DOHH2 (cell line): Measurements from ENCODE around the gene ITGA2.
"Not testable (repeated sequence)": the region's sequence is repeated elsewhere in the genome, so short reads cannot be mapped to it uniquely, and the experiment has no call there.

ENCODE experiments used
- H3F3A ChIP-seq: fragments of 200-600 bp; sonication (generic), shearing (Covaris generic); 2 replicates; pipeline ENCODE4 v1.6.0; 2016; ENCODE audit warnings: antibody characterized with exemption, mild to moderate bottlenecking; ENCODE audit not compliant: control insufficient read depth, insufficient read depth
- H3K27ac ChIP-seq: fragments of 200-600 bp; sonication (generic); 2 replicates; pipeline ENCODE4 v1.5.1; 2014; ENCODE audit warnings: low read depth, mild to moderate bottlenecking, low read length, moderate library complexity
- H3K27me3 ChIP-seq: fragments of 200-600 bp; sonication (generic); 2 replicates; pipeline ENCODE4 v1.6.1; 2014; ENCODE audit warnings: mild to moderate bottlenecking, low read length, mixed read lengths; ENCODE audit not compliant: control insufficient read depth
- H3K36me3 ChIP-seq: fragments of 200-600 bp; sonication (generic); 2 replicates; pipeline ENCODE4 v1.6.1; 2014; ENCODE audit warnings: mild to moderate bottlenecking, low read length, moderate library complexity, mixed read lengths; ENCODE audit not compliant: control insufficient read depth
- H3K4me1 ChIP-seq: fragments of 200-600 bp; sonication (generic); 2 replicates; pipeline ENCODE4 v1.6.1; 2014; ENCODE audit warnings: mild to moderate bottlenecking, low read length, mixed read lengths; ENCODE audit not compliant: control insufficient read depth
- H3K4me2 ChIP-seq: fragments of 200-600 bp; sonication (generic); 2 replicates; pipeline ENCODE4 v1.6.0; 2014; ENCODE audit warnings: mild to moderate bottlenecking, low read length, moderate library complexity
- H3K4me3 ChIP-seq: fragments of 200-600 bp; sonication (generic); 2 replicates; pipeline ENCODE4 v1.5.1; 2014; ENCODE audit warnings: mild to moderate bottlenecking, low read length, mixed read lengths
- H3K79me2 ChIP-seq: fragments of 200-600 bp; sonication (generic); 2 replicates; pipeline ENCODE4 v1.6.1; 2014; ENCODE audit warnings: mild to moderate bottlenecking, low read length, mixed read lengths; ENCODE audit not compliant: control insufficient read depth
- H3K9me2 ChIP-seq: fragments of 200-600 bp; sonication (generic); replicated peaks from 2 replicates; pipeline ENCODE4 v1.6.1; 2014; ENCODE audit warnings: mild to moderate bottlenecking, low read length, mixed read lengths; ENCODE audit not compliant: control insufficient read depth
- H3K9me3 ChIP-seq: fragments of 200-600 bp; sonication (generic); 2 replicates; pipeline ENCODE4 v1.6.1; 2014; ENCODE audit warnings: antibody characterized with exemption, low read length, mixed read lengths; ENCODE audit not compliant: control insufficient read depth, insufficient read depth
- H4K20me1 ChIP-seq: fragments of 200-600 bp; sonication (generic); 2 replicates; pipeline ENCODE4 v1.6.0; 2014; ENCODE audit warnings: low read depth, mild to moderate bottlenecking, antibody characterized with exemption, low read length, moderate library complexity; ENCODE audit not compliant: control insufficient read depth, insufficient read depth
- EZH2phosphoT487 ChIP-seq: fragments of 200-600 bp; sonication (generic); IDR thresholded peaks from 2 replicates; pipeline ENCODE4 v1.6.1; 2017; ENCODE audit warnings: borderline replicate concordance, mild to moderate bottlenecking, antibody characterized with exemption, low read length, moderate library complexity, mixed read lengths
- TF ChIP-seq, protein P1 (sequence below): fragments of 200-600 bp; sonication (generic); IDR thresholded peaks from one replicate; pipeline ENCODE4 v1.5.1; 2014; ENCODE audit warnings: antibody characterized with exemption, mild to moderate bottlenecking, low read depth, low read length; ENCODE audit not compliant: poor library complexity, severe bottlenecking

Gene ITGA2

DNA sequence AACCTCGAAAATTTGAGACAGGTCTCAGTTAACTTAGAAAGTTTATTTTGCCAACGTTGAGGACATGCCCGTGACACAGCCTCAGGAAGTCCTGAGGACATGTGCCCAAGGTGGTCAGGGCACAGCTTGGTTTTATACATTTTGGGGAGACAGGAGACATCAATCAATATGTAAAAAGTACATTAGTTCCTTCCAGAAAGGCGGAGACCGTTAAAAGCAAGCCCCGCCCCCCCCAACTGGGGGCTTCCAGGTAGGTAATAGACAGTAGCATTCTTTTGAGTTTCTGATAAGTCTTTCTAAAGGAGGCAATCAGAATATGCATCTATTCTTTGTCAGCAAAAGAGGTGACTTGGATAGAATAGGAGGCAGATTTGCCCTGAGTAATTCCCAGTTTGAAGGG lies 121.0 kb downstream of the ITGA2 start:
- peaks cover 16% of the 10 kb centered on the region for H3K36me3 ChIP-seq
- H4K20me1 ChIP-seq, result 0 out of 2 replicates have a peak, but pooled peaks cover 3% of the 10 kb centered on the region
- H3K27me3 ChIP-seq, result no peaks in the 10 kb centered on the region
- H3K9me2 ChIP-seq, result no peaks in the 10 kb centered on the region
- H3K27ac ChIP-seq, result peak overlapping the region; percentile 25; the same call in 1 of the 2 replicates
- H3K9me3 ChIP-seq, result no peaks in the 10 kb centered on the region
- peak overlapping the region; percentile 94 for H3K4me3 ChIP-seq
- no peaks in the 10 kb centered on the region for H3F3A ChIP-seq
- peaks cover 25% of the 10 kb centered on the region for H3K4me1 ChIP-seq
- peaks cover 28% of the 10 kb centered on the region for H3K79me2 ChIP-seq
- TF ChIP-seq, protein P1, sequence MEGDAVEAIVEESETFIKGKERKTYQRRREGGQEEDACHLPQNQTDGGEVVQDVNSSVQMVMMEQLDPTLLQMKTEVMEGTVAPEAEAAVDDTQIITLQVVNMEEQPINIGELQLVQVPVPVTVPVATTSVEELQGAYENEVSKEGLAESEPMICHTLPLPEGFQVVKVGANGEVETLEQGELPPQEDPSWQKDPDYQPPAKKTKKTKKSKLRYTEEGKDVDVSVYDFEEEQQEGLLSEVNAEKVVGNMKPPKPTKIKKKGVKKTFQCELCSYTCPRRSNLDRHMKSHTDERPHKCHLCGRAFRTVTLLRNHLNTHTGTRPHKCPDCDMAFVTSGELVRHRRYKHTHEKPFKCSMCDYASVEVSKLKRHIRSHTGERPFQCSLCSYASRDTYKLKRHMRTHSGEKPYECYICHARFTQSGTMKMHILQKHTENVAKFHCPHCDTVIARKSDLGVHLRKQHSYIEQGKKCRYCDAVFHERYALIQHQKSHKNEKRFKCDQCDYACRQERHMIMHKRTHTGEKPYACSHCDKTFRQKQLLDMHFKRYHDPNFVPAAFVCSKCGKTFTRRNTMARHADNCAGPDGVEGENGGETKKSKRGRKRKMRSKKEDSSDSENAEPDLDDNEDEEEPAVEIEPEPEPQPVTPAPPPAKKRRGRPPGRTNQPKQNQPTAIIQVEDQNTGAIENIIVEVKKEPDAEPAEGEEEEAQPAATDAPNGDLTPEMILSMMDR, result no peak
- no peak for TF ChIP-seq EZH2phosphoT487
- peak overlapping the region; percentile 83 for H3K4me2 ChIP-seq

DNA sequence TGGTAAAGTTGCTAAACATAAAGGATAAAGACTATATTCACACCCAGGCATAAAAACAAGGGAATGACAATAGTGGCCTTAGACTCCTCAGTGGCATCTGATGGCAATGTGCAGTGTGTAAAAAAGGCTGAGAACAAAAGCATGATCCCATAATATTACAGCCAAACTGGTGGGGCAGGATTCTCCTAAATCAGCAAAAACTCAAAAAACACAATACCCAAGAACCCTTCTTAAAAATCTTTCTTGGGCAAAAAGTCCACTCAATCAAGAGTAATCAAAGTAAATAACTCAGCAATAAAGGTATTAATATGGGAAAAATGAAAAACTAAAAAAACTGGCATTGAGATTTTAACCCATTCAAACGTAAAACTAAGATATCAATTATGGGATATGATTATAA lies 122.0 kb downstream of the ITGA2 start:
- TF ChIP-seq, protein P1, result no peak
- no peak for TF ChIP-seq EZH2phosphoT487
- H3K4me3 ChIP-seq, result peak overlapping the region; percentile 94
- H3K27me3 ChIP-seq, result no peaks in the 10 kb centered on the region
- H3K9me3 ChIP-seq, result no peaks in the 10 kb centered on the region
- no peaks in the 10 kb centered on the region for H3K9me2 ChIP-seq
- H3F3A ChIP-seq, result no peaks in the 10 kb centered on the region
- peaks cover 25% of the 10 kb centered on the region for H3K4me1 ChIP-seq
- no peak overlapping the region for H3K27ac ChIP-seq
- peaks cover 15% of the 10 kb centered on the region for H3K36me3 ChIP-seq
- H3K4me2 ChIP-seq, result peak overlapping the region; percentile 83
- H3K79me2 ChIP-seq, result peaks cover 28% of the 10 kb centered on the region
- H4K20me1 ChIP-seq, result 0 out of 2 replicates have a peak, but pooled peaks cover 3% of the 10 kb centered on the region

DNA sequence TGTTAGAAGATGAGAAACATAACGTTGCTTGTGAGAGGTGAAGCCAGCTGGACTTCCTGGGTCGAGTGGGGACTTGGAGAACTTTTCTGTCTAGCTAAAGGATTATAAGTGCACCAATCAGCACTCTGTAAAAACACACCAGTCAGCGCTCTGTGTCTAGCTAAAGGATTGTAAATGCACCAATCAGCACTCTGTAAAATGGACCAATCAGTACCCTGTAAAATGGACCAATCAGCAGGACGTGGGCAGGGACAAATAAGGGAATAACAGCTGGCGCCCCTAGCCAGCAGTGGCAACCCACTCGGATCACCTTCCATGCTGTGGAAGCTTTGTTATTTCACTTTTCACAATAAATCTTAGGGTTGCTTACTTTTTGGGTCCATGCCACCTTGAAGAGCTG lies 123.2 kb downstream of the ITGA2 start:
- not testable (repeated sequence) for H3K27ac ChIP-seq, H3K9me3 ChIP-seq, H3K4me3 ChIP-seq, H3K27me3 ChIP-seq, H3F3A ChIP-seq, H3K36me3 ChIP-seq, H4K20me1 ChIP-seq, H3K4me2 ChIP-seq, H3K9me2 ChIP-seq
- Histone ChIP-seq H3K79me2 (peaks cover 27% of the 10 kb centered on the region), H3K4me1 (peaks cover 25% of the 10 kb centered on the region)

DNA sequence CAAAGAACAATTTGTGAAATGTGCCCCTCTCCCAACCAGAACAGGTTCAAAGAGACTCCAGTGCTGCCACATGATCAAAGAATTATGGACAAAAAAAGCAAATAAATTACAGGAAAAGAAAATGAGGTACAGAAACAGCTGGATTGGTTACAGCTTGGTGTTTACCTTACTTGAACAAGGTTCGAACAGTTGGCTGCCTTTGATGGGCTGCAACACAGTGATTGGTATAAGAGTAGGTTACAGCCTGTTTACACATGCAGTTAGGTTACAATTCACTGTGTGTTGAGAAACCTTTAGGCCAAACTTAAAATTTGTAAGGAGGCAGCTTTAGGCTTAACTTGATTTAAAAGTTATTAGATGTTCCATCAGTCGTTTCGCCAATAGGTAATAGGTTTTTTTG lies 123.8 kb downstream of the ITGA2 start:
- no peak overlapping the region for H3K4me3 ChIP-seq
- peaks cover 19% of the 10 kb centered on the region for H3K4me1 ChIP-seq
- no peaks in the 10 kb centered on the region for H3K27me3 ChIP-seq
- H3K4me2 ChIP-seq, result no peak overlapping the region
- no peaks in the 10 kb centered on the region for H3F3A ChIP-seq
- H3K9me3 ChIP-seq, result no peaks in the 10 kb centered on the region
- no peaks in the 10 kb centered on the region for H3K9me2 ChIP-seq
- H3K27ac ChIP-seq, result no peak overlapping the region
- H4K20me1 ChIP-seq, result no peaks in the 10 kb centered on the region
- TF ChIP-seq, protein P1, result no peak
- TF ChIP-seq EZH2phosphoT487, result no peak
- H3K36me3 ChIP-seq, result no peaks in the 10 kb centered on the region
- peaks cover 23% of the 10 kb centered on the region for H3K79me2 ChIP-seq
